Fibroblast of skin of right biceps (primary cell): ENCODE measurements around the gene NDUFS5.
"Not testable (repeated sequence)": the region's sequence is repeated elsewhere in the genome, so short reads cannot be mapped to it uniquely, and the experiment has no call there.

Experiments used
- DNase-seq: peaks from one replicate; pipeline ENCODE4 v3.0.0-alpha.2; 2013

NDUFS5 gene

DNA sequence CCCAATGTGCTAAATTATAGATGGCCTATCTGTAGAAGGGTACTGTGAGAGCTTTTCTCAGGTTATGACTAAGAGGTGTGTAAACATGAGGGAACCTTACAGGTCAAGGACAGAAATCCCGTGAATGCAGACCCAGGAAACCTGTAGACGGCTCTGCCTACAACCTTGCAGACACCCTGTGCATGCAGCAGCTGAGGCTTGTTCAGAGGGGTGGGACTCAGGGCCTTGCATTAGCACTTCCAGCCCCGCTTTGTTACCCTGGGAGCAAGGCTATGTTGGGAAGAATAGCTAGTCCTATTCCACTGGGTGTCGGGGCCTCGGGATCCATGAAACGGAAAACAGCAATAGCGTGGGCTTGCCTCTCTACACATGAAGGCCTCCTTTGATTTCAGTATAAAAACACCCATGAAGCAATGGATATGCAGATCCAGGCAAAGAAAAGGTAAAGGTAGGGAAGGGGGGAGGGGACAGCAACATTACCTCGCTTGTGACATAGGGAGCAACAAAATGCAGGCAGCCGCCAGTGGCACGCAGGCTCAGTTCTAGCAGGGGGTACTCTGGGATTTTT is 9.5 kb upstream of the NDUFS5 start:
- no peak for DNase-seq

DNA sequence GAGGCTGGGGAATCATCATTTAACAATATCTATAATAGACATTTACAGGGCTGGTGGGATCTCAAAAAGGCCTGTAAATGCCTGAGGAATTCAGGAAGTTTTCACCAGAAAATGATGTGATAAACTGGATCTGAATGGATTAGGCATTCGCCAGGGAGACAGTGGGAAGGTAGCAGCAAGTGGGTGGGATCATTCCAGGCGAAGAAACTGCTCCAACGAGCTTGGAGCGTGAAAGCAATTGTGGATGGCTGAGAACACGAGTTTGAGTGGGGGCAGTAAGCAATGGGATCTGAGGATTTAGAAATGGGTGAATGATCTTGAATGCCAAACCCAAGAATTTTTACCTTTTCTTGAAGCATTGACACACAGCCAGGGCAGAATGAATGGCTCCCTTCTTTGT is 8.9 kb upstream of the NDUFS5 start:
- no peak for DNase-seq

DNA sequence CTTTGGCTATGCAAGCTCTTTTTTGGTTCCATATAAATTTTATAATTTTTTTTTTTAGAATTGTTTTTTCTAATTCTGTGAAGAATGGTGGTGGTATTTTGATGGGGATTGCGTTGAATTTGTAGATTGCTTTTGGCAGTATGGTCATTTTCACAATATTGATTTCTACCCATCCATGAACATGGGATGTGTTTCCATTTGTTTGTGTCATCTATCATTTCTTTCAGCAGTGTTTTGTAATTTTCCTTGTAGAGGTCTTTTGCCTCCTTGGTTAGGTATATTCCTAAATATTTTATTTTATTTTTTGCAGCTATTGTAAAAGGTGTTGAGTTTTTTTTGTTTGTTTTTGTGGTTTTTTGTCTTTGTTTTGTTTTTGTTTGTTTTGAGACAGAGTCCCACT is 5.7 kb upstream of the NDUFS5 start:
- not testable (repeated sequence) for DNase-seq

DNA sequence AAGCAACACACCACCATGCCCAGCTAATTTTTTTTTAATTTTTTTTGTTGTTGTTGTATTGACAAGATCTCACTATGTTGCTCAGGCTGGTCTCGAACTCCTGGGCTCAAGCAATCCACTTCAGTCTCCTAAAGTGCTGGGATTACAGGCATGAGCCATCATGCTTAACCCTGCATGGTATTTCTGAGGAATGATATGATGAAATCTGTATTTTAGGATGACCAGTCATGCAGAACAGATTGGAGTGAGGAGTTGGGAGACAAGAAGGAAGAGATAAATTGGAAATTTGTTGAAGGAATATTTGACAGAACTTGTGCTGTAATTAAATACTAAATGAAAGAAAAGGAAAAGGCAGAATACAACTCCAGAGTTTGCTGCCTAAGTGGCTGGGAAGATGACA is 4.7 kb upstream of the NDUFS5 start:
- DNase-seq: no peak

DNA sequence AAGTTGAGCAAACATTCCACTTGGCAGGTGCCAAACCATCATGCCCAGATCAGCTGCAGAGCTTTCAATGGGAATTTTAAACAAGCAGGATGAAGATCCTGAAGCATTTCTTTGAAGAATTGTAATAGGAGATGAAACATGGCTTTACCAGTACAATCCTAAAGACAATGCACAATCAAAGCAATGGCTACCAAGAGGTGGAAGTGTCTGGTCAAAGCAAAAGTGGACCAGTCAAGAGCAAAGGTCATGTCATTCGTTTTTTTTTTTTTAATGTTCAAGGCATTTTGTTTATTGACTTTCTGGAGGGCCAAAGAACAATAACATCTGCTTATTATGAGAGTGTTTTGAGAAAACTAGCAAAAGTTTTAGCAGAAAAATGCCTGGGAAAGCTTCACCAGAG is 3.0 kb upstream of the NDUFS5 start:
- DNase-seq: no peak

DNA sequence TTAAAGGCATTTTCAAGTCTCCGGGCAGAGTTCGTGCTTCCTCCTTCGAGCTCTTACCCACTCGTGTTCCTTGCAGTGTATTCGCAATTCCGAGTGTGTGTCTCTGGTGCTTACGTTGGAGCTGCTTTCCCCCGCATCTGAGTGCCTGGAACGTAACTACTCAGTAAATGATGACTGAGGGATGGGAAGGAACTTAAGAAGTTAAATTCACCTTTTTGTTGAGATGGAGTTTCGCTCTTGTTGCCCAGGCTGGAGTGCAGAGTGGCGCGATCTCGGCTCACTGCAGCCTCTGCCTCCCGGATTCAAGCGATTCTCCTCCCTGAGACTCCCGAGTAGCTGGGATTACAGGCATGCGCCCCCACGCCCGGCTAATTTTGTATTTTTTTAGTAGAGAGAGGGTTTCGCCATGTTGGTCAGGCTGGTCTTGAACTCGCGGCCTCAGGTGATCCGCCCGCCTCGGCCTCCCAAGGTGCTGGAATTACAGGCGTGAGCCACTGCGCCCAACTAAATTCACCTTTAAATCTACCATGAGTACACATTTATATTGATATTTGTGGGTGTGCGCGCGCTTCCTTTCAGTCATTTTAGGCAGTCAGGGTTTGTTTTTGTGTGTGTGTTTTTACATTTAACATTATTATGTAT is 837 bp downstream of the NDUFS5 start:
- no peak for DNase-seq

DNA sequence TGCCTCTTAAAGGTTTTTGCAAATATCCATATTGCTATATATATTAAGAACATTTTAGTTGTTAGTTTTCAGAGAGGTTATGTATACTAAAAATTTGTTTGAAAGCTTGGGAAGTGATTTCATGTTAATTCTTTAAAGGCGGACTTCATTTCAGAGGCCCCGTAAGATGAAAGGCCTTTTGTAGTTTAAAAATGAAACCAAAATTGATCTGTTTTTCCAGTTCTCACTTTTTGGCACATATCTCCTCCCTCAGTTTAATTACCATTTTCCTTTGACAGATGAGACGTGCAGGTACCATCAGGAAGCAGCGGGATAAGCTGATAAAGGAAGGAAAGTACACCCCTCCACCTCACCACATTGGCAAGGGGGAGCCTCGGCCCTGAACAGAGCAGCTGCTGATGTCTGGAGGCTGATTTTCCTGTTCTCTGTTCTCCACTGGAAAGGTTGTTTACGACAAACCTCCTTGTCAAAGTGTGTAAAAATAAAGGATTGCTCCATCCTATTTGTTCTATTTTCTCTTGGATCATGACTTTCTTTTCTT is 8.0 kb downstream of the NDUFS5 start:
- DNase-seq: no peak

DNA sequence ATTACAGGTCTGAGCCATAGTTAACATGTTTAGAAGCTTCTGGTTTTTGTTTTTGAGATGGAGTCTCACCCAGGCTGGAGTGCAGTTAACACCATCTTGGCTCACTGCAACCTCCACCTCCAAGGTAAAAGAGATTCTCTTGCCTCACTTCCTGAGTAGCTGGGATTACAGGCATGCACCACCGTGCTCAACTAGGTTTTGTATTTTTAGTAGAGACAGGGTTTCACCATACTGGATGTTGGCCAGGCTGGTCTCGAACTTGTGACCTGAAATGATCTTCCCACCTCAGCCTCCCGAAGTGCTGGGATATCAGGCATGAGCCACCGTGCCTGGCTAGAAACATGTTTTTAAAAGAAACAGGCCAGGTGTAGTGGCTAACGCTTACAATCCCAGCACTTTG is 10.5 kb downstream of the NDUFS5 start:
- no peak for DNase-seq

DNA sequence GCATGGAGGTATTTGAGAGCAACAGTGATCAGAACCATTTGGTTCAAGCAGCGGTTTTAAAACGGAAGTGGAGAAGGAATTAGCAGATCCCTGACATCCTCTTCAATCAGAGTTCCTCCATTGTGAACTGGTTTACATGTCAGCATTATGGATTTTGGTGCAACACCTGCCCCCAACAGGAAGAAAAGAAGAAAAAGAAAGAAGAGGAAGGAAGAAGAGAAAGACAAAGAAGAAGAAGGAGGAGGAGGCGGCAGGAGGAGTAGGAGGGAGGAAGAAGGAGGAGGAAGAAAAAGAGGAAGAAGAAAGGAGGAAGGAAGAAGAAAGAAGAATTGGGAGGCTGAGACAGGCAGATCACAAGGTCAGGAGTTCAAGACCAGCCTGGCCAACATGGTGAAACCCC is 17.4 kb downstream of the NDUFS5 start:
- DNase-seq: no peak

DNA sequence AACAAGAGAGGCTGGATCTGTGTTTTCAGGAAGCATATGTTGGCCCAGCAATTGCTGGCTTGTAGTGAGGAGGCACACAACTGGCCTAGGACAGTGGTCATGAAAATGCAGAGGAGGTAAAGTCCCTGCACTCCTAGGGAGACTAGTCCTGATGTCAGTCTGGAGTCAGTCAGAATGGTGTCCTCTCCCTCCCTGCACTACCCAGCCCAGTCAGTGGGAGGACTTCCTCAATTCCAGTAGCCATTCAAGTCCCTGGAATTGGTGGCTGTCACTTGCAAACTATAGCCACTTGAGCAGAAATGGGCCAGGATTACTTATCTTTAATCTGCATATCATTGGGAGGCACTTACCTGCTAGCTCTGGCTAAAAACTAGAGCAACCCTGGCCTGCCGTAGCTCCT is 18.6 kb downstream of the NDUFS5 start:
- DNase-seq: no peak

DNA sequence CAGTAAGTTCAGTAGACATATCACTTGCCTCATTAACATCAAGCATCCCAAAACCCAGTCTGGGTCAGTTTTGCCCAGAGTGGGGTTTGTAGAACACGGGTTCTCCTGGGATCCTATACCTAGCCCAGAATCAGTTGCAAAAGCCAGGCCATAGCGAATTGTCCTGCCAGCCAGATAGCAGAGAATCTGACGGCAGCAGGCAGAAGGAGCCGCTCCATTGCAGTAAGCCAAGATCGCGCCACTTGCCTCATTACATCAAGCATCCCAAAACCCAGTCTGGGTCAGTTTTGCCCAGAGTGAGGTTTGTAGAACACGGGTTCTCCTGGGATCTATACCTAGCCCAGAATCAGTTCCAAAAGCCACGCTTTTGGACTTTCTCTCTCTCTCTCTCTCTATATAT is 19.1 kb downstream of the NDUFS5 start:
- no peak for DNase-seq

DNA sequence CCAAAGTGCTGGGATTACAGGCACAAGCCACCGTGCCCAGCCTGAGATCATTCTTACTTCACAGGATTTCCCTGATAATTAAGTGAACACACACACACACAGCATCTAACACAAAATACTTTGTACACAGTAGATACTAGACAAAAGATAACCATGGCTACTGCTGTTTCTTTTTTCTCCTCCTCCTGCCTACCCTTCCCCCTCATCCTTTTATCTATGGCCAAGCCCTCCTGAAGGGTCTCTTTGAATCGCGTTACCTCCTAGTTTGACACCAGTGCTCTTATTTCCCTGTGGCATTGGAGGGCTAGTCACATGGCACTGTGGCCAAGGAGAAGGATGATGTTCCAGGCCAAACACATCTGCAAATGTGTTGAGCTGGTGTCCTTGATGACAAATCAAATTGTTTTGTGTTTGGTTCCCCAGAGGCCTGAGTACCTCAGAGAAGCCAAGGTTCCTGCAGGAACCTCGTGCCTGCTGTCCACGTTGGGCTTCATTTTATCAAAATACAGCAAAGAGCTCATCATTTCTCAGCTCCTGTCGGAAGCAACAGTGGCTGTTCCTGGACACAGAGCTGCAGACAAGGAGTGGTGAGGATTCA is 20.6 kb downstream of the NDUFS5 start:
- no peak for DNase-seq

DNA sequence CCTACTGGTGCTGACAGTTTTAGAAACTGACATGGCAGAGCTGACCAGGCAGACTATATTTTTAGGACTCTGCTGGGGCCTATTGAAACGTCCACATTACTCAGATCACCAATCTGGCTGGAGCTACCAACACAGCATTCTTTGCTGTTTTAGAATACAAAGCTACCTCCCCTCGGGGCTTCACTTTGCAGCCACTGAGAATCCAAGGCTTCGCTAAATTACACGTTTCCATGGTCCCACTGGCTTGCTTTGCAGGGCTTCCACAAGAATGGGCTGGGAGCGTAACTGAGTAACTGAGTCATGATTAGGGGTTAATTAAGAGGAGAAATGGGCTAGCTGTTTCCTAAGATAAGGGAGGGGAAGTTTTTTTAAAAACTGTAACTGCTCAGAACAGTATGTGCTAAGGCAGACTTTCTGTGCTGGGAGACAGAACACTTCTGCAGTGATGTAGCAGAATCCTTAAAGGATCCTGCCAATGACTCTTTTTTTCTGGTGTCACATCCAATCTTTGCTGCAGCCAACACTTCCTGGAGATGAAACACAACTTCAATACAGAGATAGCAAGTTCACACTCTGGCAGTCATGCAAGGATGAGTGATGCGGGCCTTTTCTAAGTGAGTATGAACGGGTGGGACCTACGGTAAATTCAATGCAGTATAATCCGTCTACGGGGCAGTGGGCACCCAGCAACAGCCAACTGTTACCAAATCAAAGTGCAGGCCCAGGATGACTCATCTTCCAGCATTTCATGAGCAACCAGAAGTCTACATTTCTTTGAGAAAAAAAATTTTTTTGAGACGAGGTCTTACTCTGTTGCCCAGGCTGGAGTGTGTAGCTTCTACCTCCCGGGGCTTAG is 21.5 kb downstream of the NDUFS5 start:
- DNase-seq: peak; percentile 87

DNA sequence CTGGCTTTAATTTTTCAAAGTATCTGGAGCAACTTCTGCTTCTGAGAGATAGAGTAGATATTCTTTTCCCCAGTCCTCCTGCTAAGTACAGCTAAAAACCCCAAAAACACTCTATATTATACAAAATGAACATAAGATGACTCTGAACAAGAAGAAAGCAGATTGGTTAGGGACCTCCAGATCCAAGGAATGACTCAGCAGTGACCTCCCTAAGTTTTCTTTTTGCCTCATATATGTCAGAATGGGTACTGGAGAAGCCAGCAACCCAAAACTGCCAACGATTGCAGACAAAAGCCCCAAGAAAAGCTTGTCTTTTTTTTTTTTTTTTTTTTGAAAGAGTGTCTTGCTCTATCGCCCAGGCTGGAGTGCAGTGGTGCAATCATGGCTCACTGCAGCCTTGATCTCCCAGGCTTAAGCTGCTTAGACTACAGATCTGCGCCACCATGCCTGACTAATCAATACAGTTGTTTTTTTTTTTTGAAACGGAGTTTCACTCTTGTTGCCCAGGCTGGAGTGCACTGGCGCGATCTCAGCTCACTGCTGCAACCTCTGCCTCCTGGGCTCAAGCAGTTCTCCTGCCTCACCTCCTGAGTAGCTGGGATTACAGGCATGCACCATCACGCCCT is 22.7 kb downstream of the NDUFS5 start:
- DNase-seq: no peak

DNA sequence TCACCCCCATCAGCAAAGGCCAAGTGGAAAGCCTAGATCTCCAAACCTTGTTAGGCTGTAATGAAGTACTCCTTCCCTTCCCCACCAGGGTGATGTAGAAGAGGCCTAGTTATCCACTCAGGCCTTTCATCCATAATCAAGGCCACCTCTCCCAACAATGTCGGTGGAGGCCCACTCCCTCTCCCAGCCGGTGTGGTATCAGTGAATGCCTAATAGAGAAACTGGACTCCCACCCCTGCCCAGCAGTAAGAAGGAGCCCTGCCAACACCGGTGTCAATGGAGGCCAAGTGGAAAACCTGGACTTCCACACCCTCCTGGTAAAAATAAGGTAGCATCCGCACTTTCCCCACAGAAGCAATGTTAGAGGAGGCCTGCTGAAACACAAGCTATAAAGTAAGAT is 23.9 kb downstream of the NDUFS5 start:
- DNase-seq: no peak

DNA sequence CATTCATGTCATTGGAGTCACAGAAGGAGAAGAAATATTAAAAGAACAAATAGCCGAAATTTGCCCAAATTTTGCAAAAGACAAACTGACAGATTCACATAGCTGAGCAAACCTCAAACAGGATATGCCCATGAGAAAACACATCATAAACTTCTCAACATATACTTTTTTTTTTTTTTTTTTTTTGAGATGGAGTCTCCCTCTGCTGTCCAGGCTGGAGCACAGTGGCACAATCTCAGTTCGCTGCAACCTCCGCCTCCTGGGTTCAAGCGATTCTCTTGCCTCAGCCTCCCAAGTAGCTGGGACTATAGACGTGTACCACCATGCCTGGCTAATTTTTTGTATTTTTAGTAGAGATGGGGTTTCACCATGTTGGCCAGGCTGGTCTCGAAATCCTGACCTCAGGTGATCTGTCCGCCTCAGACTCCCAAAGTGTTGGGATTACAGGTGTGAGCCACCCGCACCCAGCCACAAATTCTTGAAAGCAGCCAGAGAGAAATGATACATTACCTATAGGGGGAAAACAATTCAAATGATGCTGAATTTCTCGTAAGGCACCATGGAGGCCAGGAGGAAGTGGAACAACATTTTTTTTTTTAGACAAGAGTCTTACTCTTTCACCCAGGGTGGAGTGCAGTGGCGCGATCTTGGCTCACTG is 25.2 kb downstream of the NDUFS5 start:
- not testable (repeated sequence) for DNase-seq

DNA sequence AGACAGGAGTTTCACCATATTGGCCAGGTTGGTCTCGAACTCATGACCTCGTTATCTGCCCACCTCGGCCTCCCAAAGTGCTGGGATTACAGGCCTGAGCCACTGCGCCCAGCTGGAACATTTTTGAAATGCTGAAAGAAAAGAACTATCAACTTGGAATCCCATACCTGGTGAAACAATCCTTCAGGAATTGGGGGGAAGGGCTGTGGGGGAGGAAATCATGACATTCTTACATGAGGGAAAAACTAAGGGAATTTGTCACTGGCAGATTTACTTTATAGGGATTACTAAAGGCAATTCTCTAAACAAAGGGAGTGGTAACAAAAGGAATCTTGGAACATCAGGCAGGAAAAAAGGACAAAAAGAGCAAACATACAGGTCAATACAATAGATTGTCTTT is 25.8 kb downstream of the NDUFS5 start:
- DNase-seq: no peak

DNA sequence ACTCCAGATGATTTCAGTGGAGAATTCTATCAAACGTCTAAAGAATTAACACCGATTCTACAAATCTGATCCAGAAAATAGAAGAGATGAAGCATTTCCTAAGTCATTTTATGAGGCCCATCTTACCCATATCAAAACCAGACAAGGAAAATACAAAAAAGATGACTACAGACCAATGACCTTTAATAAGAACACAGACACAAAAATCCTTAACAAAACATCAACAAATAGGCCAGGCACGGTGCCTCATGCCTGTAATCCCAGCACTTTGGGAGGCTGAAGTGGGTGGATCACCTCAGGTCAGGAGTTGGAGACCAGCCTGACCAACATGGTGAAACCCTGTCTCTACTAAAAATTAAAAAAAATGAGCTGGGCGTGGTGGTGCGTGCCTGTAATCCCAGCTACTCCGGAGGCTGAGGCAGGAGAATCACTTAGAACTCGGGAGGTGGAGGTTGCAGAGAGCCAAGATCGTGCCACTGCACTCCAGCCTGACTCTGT is 29.1 kb downstream of the NDUFS5 start:
- not testable (repeated sequence) for DNase-seq

DNA sequence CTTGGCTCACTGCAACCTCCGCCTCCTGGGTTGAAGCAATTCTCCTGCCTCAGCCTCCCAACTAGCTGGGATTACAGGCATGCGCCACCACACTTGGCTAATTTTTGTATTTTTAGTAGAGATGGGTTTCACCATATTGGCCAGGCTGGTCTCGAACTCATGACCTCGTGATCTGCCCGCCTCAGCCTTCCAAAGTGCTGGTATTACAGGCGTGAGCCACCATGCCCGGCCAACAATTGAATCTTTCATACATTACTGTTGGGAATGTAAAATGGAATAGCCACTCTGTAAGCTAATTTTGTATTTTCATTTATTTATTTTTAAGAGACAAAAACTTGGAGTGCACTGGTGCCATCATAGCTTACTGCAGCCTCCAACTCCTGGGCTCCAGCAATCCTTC is 35.4 kb downstream of the NDUFS5 start:
- not testable (repeated sequence) for DNase-seq

DNA sequence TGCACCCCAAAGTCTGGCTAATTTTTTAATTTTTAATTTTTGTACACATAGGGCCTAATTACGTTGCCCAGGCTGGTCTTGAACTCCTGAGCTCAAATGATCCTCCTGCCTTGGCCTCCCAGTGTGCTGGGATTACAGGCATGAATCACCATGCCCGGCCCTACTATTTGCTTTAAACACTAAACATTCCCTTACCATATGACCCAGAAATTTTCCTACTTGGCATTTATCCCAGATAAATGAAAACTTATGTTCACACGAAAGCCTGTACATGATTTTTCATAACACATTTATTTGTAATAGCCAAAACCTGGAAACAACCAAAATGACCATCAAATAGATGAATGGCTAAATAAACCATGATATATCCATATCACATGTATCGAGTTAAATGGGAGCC is 35.8 kb downstream of the NDUFS5 start:
- DNase-seq: peak; percentile 49

DNA sequence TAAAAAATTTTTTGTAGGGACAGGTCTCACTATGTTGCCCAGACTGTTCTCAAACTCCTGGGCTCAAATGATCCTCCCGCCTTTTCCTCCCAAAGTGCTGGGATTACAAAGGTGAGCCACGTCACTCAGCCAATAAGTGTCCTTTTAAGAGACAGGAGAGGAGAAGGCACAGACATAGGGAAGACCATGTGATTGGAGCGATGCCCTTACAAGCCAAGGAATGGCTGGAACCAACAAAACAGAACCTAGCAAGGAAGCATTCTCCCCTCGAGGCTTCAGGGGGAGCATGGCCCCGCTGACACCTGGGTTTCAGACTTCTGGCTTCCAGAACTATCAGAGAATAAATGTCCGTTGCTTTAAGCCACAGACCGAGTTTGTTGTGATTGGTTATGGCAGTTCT is 37.0 kb downstream of the NDUFS5 start:
- no peak for DNase-seq

DNA sequence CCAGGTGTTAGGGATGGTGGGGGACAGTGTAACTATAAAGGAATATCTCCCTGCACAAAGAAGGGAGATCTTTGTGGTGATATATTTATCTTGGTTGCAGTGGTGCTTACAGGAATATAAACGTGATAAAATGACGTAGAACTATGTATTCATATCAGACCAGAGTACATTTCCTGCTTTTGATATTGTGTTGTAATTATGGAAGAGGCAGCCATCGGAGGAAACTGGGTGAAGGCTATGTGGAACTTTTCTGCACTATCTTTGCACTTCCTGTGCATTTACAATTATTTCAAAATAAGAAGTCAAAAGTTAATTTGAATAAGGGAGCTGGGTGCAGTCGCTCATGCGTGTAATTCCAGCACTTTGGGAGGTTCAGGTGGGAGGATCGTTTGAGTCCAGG is 37.6 kb downstream of the NDUFS5 start:
- no peak for DNase-seq
